Transverse colon (tissue), 4 donors: ENCODE data around the gene GPR156. TPM values are rescaled to one million over a fixed set of nuclear protein-coding genes. Genes with fewer than 3 reads are reported as not detected.

ENCODE experiments used
- DNase-seq: peaks from one replicate; pipeline ENCODE4 v3.0.0-alpha.2; 2019
- H3K27ac ChIP-seq, 4 donors: fragments of 200-600 bp; sonication (generic); 2 replicates each; pipeline ENCODE4 v1.5.1; 2016 to 2018; ENCODE audit warnings: inconsistent platforms in 4 of 4
- H3K27me3 ChIP-seq: fragments of 200-600 bp; sonication (generic); 2 replicates; pipeline ENCODE4 v1.5.1; 2017; ENCODE audit warnings: inconsistent platforms
- H3K36me3 ChIP-seq, 4 donors: fragments of 200-600 bp; sonication (generic); 2 replicates each; pipeline ENCODE4 v1.5.1; 2017 to 2019; ENCODE audit warnings: inconsistent platforms in 4 of 4
- H3K4me1 ChIP-seq, 4 donors: fragments of 200-600 bp; sonication (generic); 2 replicates each; pipeline ENCODE4 v1.5.1; 2017 to 2020; ENCODE audit warnings: inconsistent platforms in 4 of 4
- H3K4me3 ChIP-seq, 4 donors: fragments of 200-600 bp; sonication (generic); 1 replicate in 1 of 4; 2 replicates in 3 of 4; pipeline versions ENCODE4 v1.5.1 to v1.6.1; 2017 to 2019; ENCODE audit warnings: inconsistent platforms in 4 of 4
- H3K9me3 ChIP-seq, 2 donors: fragments of 200-600 bp; sonication (generic); 2 replicates each; pipeline ENCODE4 v1.5.1; 2017 to 2019; ENCODE audit warnings: inconsistent platforms in 2 of 2
- CTCF ChIP-seq, 5 experiments: fragments of 200-600 bp in 3 of 5; fragments of 450-650 bp in 2 of 5; sonication (generic) in 3 of 5; IDR thresholded peaks; 1 replicate in 2 of 5; 2 replicates in 3 of 5; pipeline ENCODE4 v1.5.1; 2016 to 2017; ENCODE audit warnings: antibody characterized with exemption in 5 of 5, inconsistent platforms in 3 of 5, mild to moderate bottlenecking in 2 of 5, moderate library complexity in 1 of 5
- EP300 ChIP-seq: sonication (generic); formaldehyde crosslinking; IDR thresholded peaks from one replicate; pipeline ENCODE4 v1.6.1; 2017; ENCODE audit warnings: antibody characterized with exemption, low read depth
- POLR2A ChIP-seq: fragments of 450-650 bp; IDR thresholded peaks from one replicate; pipeline ENCODE4 v1.6.1; 2016; ENCODE audit warnings: antibody characterized with exemption, mild to moderate bottlenecking, moderate library complexity
- POLR2AphosphoS5 ChIP-seq, 3 donors: sonication (generic); formaldehyde crosslinking; IDR thresholded peaks; one replicate each; pipeline ENCODE4 v1.6.1; 2016; ENCODE audit warnings: antibody characterized with exemption in 3 of 3
- WGBS, 2 donors: methylation state at CpG; one replicate each; pipeline ENCODE4 v1.1.5; 2018; ENCODE audit warnings: low coverage in 1 of 2; 5-methylcytosine and 5-hydroxymethylcytosine counted together
- in situ Hi-C, 4 donors: fragments of 200-750 bp; cut with MboI; loops; one replicate each; pipeline versions ENCODE4 v1.15.0 to v1.15.1; 2017; ENCODE audit warnings: low sequenced_read_pairs in 3 of 4, low pct_ligation_motif_present in 1 of 4, low pct_unique_long_range_greater_than_20kb in 1 of 4
- intact Hi-C: fragments of 100-400 bp; cut with DNase I; formaldehyde crosslinking; loops from one replicate; pipeline ENCODE4 v1.15.1; 2023; ENCODE audit warnings: low total_unique reads
- total RNA-seq, 4 donors: library from RNA; depleted of rRNA; stranded (reverse); fragments of >200 nt; gene quantifications; one replicate each; pipeline ENCODE4 v1.1.0, GENCODE V29; 2016

Gene GPR156
- total RNA-seq, 4 donors from 2014 or later, result 0.27 to 0.48 TPM; not detected in 2

- no peak overlapping the region for H3K27ac ChIP-seq
- in situ Hi-C loops, result no loop called here
- no peak for DNase-seq
- no peaks in the 10 kb centered on the region for H3K9me3 ChIP-seq
- intact Hi-C loops, result loop anchor here (5.0 kb wide), 1 partner anchor 104 kb away; no protein-coding TSS in a partner anchor
- no peak overlapping the region for H3K4me3 ChIP-seq
- 89 to 94% methylated on average over 6 of the region's 6 CpGs for whole genome bisulfite sequencing, 2 donors
- TF ChIP-seq CTCF (IDR thresholded peaks at IDR 0.05) (no peak), POLR2A (no peak), EP300 (no peak), POLR2AphosphoS5 (IDR thresholded peaks at IDR 0.05) (no peak)
- H3K4me1 ChIP-seq, result peaks cover 0 to 10% (median 0%) of the 10 kb centered on the region in 4 donors
- no peaks in the 10 kb centered on the region for H3K36me3 ChIP-seq
- H3K27me3 ChIP-seq, result no peaks in the 10 kb centered on the region
Measured at GRCh38 chr3:120173056-120173675, 111.9 kb downstream of the GPR156 start.

- in situ Hi-C loops, result no loop called here
- H3K27ac ChIP-seq, result no peak overlapping the region
Measured at GRCh38 chr3:120172070-120172469, 113.0 kb downstream of the GPR156 start.

GRCh38 chr3:120171134-120171873 lies 113.7 kb downstream of the GPR156 start:
- H3K27me3 ChIP-seq, result no peaks in the 10 kb centered on the region
- TF ChIP-seq POLR2A (no peak), CTCF (IDR thresholded peaks at IDR 0.05) (no peak), POLR2AphosphoS5 (IDR thresholded peaks at IDR 0.05) (no peak), EP300 (no peak)
- H3K9me3 ChIP-seq, result no peaks in the 10 kb centered on the region
- in situ Hi-C loops (no loop called here), intact Hi-C loops (loop anchor here (5.0 kb wide), 1 partner anchor 106 kb away; no protein-coding TSS in a partner anchor)
- DNase-seq, result no peak
- no peak overlapping the region for H3K27ac ChIP-seq
- H3K36me3 ChIP-seq, result no peaks in the 10 kb centered on the region
- no peaks in the 10 kb centered on the region for H3K4me1 ChIP-seq
- no peak overlapping the region for H3K4me3 ChIP-seq
- 91 to 100% methylated on average over 1 to 8 of the region's 8 CpGs for whole genome bisulfite sequencing, 2 donors

More at GRCh38 chr3:120172070-120172469, 113.0 kb downstream of the GPR156 start:
- DNase-seq, result no peak
- 64% methylated on average over 6 of the region's 6 CpGs; no CpG with 5 or more reads in 1 of the 2 donors for WGBS, 2 donors
- H3K9me3 ChIP-seq, result no peaks in the 10 kb centered on the region
- H3K4me1 ChIP-seq, result peaks cover 0 to 4% (median 0%) of the 10 kb centered on the region in 4 donors
- H3K4me3 ChIP-seq, result no peak overlapping the region
- no peak for TF ChIP-seq EP300
- TF ChIP-seq CTCF (IDR thresholded peaks at IDR 0.05), result no peak
- no peak for TF ChIP-seq POLR2A
- TF ChIP-seq POLR2AphosphoS5 (IDR thresholded peaks at IDR 0.05), result no peak
- intact Hi-C loops, result loop anchor here (5.0 kb wide), 1 partner anchor 105 kb away; no protein-coding TSS in a partner anchor
- H3K36me3 ChIP-seq, result no peaks in the 10 kb centered on the region
- no peaks in the 10 kb centered on the region for H3K27me3 ChIP-seq

GRCh38 chr3:120170223-120170622 lies 114.8 kb downstream of the GPR156 start:
- in situ Hi-C loops (no loop called here), intact Hi-C loops (loop anchor here (5.0 kb wide), 1 partner anchor 107 kb away; no protein-coding TSS in a partner anchor)
- H3K4me3 ChIP-seq, result no peak overlapping the region
- H3K36me3 ChIP-seq, result no peaks in the 10 kb centered on the region
- no peak for TF ChIP-seq CTCF (IDR thresholded peaks at IDR 0.05)
- no peak for TF ChIP-seq POLR2AphosphoS5 (IDR thresholded peaks at IDR 0.05)
- no peak for TF ChIP-seq POLR2A
- no peak for TF ChIP-seq EP300
- 88% methylated on average over 2 of the region's 2 CpGs; no CpG with 5 or more reads in 1 of the 2 donors for WGBS, 2 donors
- H3K27ac ChIP-seq, result no peak overlapping the region
- DNase-seq, result no peak
- no peaks in the 10 kb centered on the region for H3K27me3 ChIP-seq
- no peaks in the 10 kb centered on the region for H3K4me1 ChIP-seq
- H3K9me3 ChIP-seq, result no peaks in the 10 kb centered on the region
